Measurements from ENCODE around the gene LBX2. TPM values are rescaled to one million over a fixed set of nuclear protein-coding genes. Genes with fewer than 3 reads are reported as not detected.

LBX2 gene, protein sequence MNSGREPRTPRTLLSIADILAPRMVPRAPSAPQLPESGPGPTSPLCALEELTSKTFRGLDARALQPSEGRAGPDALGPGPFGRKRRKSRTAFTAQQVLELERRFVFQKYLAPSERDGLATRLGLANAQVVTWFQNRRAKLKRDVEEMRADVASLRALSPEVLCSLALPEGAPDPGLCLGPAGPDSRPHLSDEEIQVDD
- 0.20 and 0.65 TPM in 2 replicates for total RNA-seq

DNA sequence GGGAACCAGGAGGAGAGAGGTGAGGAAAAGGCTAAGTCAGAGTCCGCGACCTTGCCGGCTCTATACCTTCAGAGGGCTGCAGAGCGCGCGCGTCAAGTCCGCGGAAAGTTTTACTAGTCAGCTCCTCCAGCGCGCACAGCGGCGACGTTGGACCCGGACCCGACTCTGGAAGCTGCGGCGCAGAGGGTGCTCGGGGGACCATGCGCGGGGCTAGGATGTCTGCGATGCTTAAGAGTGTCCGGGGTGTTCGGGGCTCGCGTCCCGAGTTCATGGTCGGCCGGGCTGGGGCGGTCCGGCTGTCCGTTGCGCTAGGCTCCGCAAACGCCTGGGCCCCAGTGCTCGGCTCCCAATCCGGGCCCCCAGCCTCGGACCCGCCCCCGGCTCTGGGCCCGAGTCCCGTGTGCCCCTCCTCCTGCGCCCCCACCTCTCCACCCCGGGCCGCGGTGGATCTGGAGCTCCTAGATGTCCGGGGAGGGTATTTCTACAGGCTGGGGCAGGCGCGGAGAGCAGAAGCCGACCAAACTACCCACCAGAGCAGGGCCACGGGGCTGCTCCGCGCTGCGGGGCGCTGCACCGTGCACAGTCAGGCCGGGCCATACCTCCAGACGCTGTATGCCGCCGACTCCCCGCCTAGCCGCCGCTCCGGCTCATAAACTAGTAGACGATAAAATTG lies at the start of gene LBX2:
Gene LBX2 (minus strand): TSS at position 337 of the 673 bp plus-strand sequence. CDS start 66 bp downstream, at position 271.
- DNase-seq (ENCODE audit: low read depth in 2 of 2), result peak in 1 of 2 donors; percentile 18

DNA sequence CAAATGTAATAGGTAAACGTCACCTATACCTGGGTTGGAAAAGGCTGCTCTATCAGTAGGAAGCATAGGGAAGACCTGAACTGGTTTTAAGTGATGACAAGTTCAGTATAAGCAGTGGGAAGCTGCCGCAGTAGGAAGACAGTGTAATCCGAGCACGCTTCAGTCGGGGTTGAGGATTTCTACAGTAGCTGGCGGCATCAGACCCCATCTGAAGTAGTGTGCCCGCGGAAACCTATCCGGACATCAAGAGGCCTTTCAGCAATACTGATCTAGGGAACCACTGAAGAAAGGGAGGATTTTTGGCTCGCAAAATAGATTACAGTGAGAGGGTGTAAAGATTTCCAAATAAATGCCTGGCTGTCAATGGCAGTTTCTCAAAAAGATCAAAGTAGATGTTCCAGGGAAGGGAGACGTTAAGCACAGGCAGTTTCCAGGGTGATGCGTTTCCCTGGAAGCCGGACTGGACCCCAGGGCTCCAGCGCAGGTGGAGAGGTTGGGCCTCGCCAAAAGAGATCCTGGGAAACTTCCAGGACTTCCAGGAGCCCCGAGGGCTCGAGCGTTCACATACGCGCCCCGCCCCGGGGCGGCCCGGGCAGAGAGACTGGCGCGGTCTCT lies 49.0 kb upstream of the LBX2 start:
- no peak for DNase-seq (ENCODE audit: low read depth in 2 of 2)

DNA sequence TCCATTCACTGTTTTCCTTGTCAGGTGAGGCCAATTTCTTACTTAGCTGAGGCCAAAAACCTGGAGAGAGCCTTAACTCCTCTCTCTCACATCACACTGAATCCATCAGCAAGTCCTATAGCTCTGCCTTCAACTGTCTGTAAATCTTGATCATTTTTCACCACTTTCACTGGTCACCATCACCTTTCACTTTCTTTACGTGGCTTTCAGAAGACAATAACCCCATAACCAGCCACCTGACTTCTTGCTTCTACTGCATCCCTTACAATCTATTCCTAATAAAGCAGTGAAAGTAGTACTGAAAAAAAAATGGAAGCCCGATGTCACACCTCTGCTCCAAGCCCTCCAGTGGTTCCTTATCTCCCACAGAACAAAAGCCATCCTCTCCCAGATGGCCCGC lies 46.6 kb upstream of the LBX2 start:
- DNase-seq (ENCODE audit: low read depth in 2 of 2), result no peak

DNA sequence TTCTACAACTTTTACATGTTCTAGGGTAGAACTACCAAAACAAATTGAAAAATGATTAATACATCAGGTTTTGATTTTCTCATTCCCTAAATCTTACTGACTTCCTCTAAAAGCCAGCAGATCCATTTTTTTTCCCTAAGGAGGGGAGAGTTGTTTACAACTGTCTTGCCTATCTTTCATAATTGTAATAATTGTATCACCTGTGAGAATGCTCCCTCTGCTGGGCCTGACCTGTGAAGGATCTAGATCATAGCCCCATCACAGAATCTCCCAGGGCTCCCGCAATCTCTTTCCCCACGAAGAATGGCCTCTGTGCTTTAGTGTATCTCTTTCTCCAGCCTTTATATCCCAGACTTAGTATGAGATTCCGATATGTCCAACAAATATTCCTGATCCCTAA lies 45.2 kb upstream of the LBX2 start:
- no peak for DNase-seq (ENCODE audit: low read depth in 2 of 2)

DNA sequence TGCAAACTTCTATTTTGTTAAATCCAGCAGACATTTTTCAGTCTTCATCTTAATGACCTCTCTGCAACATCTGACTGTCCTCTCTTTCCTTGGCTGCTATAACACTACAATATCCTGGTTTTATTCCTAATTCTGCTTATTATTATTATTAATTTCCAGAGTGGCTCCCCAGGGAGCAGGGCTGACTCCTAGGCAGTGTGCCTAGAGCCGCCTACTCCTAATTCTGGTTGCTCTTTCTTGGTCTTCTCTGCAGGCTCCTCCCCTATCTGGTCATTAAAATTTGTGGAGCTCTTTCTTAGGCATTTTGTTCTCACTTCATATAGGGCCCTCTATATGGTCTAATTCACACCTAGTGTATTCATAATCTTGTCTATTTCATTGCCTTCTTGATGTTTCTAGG lies 43.6 kb upstream of the LBX2 start:
- DNase-seq (ENCODE audit: low read depth in 2 of 2), result no peak

DNA sequence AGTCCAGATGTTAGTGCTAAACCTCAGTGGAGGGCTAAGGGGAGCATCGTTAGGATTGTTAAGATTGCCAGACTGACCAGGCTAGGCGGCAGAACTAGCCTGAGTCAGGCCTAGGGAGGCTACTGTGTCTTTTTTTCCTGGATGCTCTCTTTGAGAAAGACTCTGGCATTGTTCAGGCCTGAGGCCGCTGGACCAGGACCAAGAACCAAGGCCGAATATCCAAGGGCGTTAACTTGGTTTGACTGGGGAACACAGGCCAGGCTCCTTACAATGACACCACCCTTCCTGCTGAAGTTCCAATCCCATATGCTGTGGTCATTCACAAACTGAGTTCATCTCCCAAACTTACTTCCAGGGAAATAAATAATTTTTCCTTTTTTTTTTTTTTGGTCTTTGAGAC lies 40.9 kb upstream of the LBX2 start:
- no peak for DNase-seq (ENCODE audit: low read depth in 2 of 2)

DNA sequence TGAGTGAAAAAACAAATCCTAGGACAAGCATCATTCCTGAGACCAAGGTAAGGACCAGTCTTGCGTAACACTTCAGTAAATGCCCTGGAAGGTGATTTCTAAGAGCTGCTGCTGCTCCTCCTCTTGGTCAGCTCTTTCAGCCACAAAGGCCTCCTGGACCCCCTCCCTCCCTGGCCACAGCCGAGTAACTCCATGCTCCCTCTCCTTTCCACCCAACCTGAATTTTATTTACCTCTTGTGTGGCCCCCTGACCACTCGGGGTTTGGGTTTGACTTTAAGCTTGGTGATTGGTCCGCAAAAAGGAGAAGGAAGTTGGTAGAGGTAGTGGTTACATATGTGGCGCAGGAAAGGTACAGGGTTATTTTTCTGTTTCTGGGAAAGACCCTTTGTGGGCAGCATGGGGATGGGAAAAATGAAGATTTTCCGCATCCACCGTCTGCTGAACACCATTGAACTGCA lies 39.5 kb upstream of the LBX2 start:
- DNase-seq (ENCODE audit: low read depth in 2 of 2), result no peak

DNA sequence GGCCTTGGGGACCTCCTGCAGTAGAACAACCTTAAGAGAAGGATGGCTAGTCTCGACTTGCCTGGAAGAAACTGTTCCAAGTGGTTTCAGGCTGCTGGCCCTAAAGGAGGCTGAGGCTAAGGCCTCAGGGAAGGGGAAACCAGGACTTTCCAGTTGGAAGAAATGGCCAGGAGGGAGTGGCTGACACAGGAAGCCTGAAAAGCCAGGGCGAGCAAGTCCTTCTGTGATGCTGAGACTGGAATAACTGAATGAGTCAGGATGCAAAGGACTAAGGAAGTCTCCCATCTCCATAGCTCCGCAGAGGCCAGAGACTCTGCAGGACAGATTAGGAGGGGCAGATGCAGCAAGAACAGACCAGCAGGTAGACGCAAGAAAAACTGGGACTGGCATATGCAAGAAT lies 37.7 kb upstream of the LBX2 start:
- DNase-seq (ENCODE audit: low read depth in 2 of 2), result no peak

DNA sequence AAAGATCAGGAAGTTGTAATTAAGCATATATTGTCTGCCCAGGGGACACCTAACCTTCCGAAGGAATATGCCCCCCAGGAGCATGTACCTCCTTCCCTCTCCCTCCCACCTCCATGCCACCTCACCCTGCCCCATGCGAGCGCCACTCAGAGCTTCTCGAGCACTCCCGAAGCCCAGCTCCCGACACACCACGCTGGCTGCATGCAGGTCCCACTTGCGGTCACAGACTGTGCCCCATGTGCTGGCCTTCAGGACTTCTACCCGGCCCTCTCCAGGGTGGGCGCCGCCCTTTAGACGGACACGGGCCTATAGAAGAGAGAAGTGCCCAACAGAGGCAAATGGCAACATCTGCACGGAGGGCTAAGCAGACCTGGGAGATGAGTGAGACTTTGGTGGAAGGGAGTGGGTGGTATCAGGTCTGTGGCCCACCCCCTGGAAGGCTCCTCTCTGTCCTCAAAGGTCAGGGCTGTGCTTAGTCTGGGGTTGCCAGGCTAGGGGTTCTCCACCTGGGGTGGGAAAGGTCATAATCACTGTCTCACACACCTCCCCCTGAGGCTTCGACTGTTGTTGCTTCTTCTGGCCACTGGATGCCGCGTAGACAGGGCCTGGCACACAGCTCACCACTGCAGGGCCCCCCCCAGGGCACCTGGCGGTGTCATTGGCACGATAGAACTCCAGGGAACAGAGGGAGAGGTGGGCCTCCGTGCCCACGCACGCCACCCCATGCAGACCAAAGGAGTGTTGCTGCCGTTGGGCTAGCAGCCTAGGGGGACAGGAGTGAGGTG lies 37.0 kb upstream of the LBX2 start:
- no peak for DNase-seq (ENCODE audit: low read depth in 2 of 2)

DNA sequence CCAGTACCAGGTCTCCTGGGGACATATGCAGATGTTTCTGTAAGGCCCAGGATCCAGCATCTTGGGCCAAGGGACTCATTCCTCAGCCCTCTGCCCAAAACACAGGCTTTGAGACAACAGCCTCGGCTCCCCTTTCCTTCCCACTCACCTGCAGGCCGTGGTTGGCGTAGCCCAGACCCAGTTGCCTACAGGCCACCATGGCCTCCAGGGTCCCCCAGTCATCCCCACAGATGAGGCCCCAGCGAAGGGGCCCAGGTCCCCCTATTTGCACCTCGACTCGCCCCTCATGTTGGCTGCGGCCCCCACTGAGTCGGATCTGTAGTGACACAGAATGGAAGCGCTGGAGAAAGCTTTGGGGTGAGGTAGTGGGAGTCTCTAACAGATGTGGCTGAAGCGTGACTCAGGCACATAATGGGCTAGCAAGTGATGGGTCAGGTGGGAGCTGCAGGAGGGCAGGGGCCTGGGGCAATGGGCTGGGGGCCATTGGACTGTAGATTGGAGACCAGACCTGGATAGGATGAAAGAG lies 36.1 kb upstream of the LBX2 start:
- no peak for DNase-seq (ENCODE audit: low read depth in 2 of 2)

DNA sequence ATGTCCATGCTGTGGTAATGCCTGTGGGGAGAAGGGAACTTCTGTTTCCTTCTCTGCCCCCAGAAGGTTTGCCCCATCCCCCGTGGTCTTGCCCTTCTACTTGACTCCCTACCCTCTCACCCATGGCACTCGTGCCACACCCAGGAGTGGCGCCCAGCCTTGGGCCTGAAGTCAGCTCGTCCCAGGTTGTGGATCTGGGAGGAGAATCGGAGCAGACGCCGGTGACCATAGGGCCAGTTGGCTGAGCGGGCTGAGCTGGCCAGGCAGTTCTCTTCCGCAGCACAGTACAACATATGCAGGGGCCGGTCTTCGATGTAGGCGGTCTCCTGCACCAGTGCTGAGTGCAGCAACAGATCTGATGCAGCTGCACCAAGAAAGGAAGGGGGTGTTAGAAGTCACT lies 35.0 kb upstream of the LBX2 start:
- DNase-seq (ENCODE audit: low read depth in 2 of 2), result no peak

DNA sequence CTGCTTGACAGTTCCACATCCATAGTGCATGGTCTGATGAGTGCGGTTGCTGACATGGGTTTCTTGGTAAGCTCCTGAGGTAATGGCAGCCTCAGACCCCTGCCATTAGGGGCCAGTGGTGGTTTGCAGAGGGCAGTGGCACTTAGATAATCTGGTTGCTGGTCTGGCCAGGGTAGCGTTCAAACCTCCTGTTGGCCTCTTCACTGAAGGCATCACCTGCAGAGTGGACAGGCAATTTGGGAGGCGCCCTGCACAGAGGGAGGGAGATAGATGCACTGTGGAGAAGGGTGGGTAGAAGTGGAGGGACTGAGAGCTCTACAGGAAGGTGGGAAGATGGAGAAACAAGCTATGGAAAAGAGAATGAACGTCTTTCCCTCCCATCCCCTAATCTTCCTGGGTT lies 34.1 kb upstream of the LBX2 start:
- DNase-seq (ENCODE audit: low read depth in 2 of 2), result no peak

DNA sequence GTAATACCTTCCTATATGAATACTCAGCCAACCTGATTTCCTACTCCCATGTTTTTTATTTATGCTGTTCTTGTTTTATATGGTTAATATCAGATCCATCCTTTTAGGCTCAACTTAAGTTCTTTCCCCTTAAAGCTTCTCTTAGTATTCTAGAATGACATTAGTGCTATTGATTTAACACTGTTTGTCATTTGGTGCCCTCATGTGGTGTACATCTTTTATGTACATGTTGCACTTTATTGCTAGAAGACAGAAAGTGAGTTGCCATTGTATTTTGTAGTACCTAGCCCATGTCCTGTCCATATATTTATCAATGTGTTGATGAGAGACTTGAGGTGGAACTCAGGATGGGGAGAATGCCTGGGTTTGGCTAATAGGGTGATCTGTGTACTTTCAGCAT lies 32.8 kb upstream of the LBX2 start:
- DNase-seq (ENCODE audit: low read depth in 2 of 2), result peak; percentile 67 to 69

DNA sequence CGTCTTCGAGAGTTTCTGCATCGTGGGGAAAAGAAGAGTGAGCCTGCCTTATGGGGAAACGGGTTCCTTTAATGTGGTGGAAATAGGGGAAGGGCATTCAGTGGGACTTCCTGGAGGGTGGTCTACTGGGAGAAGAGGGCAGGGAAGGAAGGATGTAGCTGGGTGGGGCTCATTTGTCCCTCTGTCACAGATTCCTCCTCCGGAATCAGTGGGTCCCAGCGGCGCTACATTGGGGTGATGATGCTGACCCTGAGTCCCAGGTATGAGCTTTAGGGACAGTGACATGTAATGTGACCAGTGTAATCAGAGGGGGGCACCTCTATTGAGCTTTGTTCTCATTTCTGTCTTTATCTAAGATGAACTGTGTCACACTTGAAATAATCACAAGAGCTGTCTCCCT lies 32.3 kb upstream of the LBX2 start:
- DNase-seq (ENCODE audit: low read depth in 2 of 2), result no peak

DNA sequence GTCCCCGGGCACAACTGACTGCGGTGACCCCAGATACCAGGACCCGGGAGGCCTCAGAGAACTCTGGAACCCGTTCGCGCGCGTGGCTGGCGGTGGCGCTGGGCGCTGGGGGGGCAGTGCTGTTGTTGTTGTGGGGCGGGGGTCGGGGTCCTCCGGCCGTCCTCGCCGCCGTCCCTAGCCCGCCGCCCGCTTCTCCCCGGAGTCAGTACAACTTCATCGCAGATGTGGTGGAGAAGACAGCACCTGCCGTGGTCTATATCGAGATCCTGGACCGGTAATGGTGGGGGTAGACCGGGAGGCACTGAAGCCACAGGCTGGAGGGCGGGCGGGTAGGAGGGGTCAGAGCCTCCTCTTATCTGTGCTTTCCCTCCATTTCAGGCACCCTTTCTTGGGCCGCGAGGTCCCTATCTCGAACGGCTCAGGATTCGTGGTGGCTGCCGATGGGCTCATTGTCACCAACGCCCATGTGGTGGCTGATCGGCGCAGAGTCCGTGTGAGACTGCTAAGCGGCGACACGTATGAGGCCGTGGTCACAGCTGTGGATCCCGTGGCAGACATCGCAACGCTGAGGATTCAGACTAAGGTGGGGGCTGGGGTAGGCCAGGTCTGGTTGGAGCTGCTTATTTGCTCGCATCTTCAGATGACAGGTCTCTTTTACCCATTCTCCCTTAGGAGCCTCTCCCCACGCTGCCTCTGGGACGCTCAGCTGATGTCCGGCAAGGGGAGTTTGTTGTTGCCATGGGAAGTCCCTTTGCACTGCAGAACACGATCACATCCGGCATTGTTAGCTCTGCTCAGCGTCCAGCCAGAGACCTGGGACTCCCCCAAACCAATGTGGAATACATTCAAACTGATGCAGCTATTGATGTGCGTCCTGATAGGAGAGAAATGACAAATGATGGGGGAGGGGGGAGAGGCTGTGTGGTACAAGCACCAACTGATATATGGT lies 31.1 kb upstream of the LBX2 start:
- peak; percentile 68 to 78 for DNase-seq (ENCODE audit: low read depth in 2 of 2)

DNA sequence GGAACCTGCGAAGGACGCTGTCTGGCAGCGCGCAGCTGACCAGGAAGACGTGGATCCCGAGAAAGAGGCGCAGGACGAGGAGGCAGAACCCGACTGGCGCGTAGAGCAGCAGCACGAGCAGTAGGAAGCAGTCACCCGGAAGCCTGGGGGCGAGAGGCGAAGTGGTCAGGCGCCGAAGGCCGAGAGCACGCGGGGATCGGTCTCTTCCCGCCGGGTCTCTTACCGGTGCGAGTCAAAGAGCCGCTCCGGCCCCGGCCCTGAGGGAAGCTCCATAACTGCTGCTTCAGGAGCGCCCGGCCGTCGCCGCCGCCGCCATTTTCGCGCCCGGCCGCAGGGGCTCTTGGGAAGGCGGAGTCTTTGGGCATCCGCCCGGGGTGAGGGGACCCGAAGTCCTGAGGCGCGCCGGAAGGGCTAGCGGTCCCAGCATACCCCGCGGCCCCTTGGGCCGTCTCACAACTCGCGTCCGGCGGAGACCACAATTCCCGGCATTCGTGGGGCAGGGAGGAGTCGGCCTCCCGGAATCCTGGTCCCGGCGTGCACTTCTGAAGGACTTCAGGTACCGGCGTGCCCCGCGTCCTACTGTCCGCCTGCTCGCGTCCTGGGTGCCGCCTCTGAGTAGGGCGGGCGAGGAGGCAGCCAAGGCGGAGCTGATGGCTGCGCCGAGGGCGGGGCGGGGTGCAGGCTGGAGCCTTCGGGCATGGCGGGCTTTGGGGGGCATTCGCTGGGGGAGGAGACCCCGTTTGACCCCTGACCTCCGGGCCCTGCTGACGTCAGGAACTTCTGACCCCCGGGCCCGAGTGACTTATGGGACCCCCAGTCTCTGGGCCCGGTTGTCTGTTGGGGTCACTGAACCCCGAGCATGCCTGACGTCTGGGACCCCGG lies 30.2 kb upstream of the LBX2 start, which contains the start of the genes AUP1 and HTRA2:
Gene AUP1 (minus strand): TSS at position 350 of the 882 bp plus-strand sequence. CDS start 77 bp downstream, at position 273.
Gene HTRA2 (plus strand): TSS at position 577 of the 882 bp plus-strand sequence. CDS start 74 bp downstream, at position 651.
- DNase-seq (ENCODE audit: low read depth in 2 of 2), result peak; percentile 96 to 99

DNA sequence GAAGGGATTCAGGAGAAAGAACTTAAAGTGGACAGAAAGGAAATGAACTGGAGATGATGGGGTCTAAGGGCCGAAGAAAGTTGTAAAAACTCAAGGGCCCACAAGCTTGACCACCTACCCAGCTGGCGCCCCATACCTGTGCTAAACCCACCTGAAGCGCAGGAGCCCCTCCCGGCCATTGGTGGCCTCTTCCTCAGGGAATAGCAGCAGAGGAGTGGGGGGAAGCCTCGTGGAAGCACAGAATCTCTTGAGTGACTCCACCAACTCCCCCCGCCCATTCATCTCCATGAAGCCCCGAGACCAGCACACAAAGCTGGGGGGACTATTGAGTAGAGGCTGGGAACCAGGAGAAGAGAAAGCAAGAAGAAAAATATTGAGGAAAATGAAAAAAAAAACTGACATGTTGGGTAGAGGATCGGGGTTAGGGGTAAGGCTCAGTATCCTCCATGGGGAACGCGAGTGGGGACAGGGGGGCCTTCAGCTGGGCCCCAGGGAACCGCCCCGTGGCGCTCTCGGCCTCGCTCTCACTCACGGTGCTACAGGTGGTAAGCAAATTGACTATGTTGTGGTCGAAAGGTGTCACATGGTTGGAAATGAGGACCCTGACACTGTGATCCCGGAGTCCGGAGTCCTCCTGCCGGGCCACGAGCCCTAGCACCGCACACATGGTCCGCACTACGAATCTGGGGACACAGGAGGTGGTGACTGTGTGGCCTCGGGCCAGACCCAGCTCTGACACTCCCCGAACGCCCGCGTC lies 29.4 kb upstream of the LBX2 start:
- DNase-seq (ENCODE audit: low read depth in 2 of 2), result no peak

DNA sequence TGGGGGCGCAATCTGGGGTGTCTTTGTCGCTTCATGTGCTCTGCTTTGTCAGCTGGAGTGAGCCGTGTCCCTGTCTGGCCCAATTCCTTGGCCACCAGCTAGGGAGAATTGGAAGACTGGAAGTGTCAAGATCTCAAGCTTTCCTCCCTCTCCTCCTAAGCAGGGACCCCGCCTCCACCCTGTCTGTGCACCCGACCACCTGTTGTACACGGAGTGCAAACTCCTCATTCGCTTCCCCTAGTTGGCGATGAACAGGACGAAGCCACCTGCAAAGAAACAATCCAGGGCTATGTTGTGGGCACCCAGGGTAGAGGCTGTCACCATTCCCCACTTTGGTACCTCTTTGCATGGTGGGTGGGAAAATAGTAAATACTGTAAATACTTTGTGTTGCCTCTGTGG lies 28.3 kb upstream of the LBX2 start:
- no peak for DNase-seq (ENCODE audit: low read depth in 2 of 2)
